SK-N-SH (cell line): ENCODE results near the gene TUT1. TPM values are rescaled to one million over a fixed set of nuclear protein-coding genes. Genes with fewer than 3 reads are reported as not detected.
A peak's percentile ranks its signal among the peaks of the same experiment; 100 is the strongest.

Experiments
- CTCF ChIA-PET: fragments of 300-600, 350-600 bp; formaldehyde crosslinking; extraction: SDS; loops from one replicate; lab custom pipeline; 2021; lab: Yijun Ruan, JAX
- POLR2A ChIA-PET: fragments of 350-600 bp; sonication (Branson Sonifier 250); formaldehyde crosslinking; extraction: SDS; loops from one replicate; lab custom pipeline; 2020; ENCODE audit warnings: antibody characterized with exemption, inconsistent platforms; lab: Yijun Ruan, JAX
- DNase-seq: peaks from one replicate; pipeline ENCODE4 v3.0.0; 2012
- H2AFZ ChIP-seq: fragments of 200-600 bp; sonication (generic); 2 replicates; pipeline ENCODE4 v1.8.1; 2016; ENCODE audit warnings: antibody characterized with exemption, mild to moderate bottlenecking, low read depth
- H3F3A ChIP-seq: fragments of 200-600 bp; sonication (generic); replicated peaks from 2 replicates; pipeline ENCODE3; 2016; ENCODE audit warnings: antibody characterized with exemption, mild to moderate bottlenecking; ENCODE audit not compliant: insufficient read depth
- H3K27ac ChIP-seq, 2 experiments: fragments of 200-500 bp in 1 of 2; fragments of 200-600 bp in 1 of 2; sonication (Bioruptor generic) in 1 of 2; sonication (generic), shearing (Covaris generic) in 1 of 2; 2 replicates each; pipeline versions ENCODE4 v1.5.1 to v1.6.1; 2014 to 2016; ENCODE audit warnings: low read depth in 2 of 2, inconsistent platforms in 1 of 2, low read length in 1 of 2, mild to moderate bottlenecking in 1 of 2, mixed read lengths in 1 of 2
- H3K27me3 ChIP-seq: fragments of 200-600 bp; sonication (generic), shearing (Covaris generic); 2 replicates; pipeline ENCODE4 v1.6.1; 2016; ENCODE audit warnings: mixed run types; ENCODE audit not compliant: insufficient read depth
- H3K36me3 ChIP-seq, 2 experiments: fragments of 200-500 bp in 1 of 2; fragments of 200-600 bp in 1 of 2; sonication (Bioruptor generic) in 1 of 2; sonication (generic) in 1 of 2; replicated peaks in 1 of 2; 2 replicates each; pipeline versions ENCODE3 to v1.5.1; 2014 to 2016; ENCODE audit warnings: low read length in 1 of 2, mild to moderate bottlenecking in 1 of 2; ENCODE audit not compliant: insufficient read depth in 2 of 2, control insufficient read depth in 1 of 2
- H3K4me1 ChIP-seq, 2 experiments: fragments of 200-500 bp in 1 of 2; fragments of 200-600 bp in 1 of 2; sonication (Bioruptor generic) in 1 of 2; sonication (generic), shearing (Covaris generic) in 1 of 2; 2 replicates each; pipeline versions ENCODE4 v1.5.1 to v1.6.1; 2014 to 2016; ENCODE audit warnings: low read depth in 1 of 2, low read length in 1 of 2, mixed run types in 1 of 2; ENCODE audit not compliant: insufficient read depth in 2 of 2, control insufficient read depth in 1 of 2
- H3K4me2 ChIP-seq: fragments of 200-600 bp; sonication (generic), shearing (Covaris generic); 2 replicates; pipeline ENCODE4 v1.6.1; 2017; ENCODE audit warnings: mixed run types
- H3K4me3 ChIP-seq, 2 experiments: fragments of 200-500 bp in 1 of 2; fragments of 200-600 bp in 1 of 2; sonication (Bioruptor generic) in 1 of 2; sonication (generic), shearing (Covaris generic) in 1 of 2; 2 replicates each; pipeline versions ENCODE4 v1.5.1 to v1.8.1; 2014 to 2016; ENCODE audit warnings: low read depth in 2 of 2, inconsistent platforms in 1 of 2, low read length in 1 of 2, mild to moderate bottlenecking in 1 of 2, mixed read lengths in 1 of 2, moderate library complexity in 1 of 2
- H3K79me2 ChIP-seq: fragments of 200-600 bp; sonication (generic); 2 replicates; pipeline ENCODE4 v1.8.1; 2017; ENCODE audit warnings: mild to moderate bottlenecking; ENCODE audit not compliant: insufficient read depth
- H3K9ac ChIP-seq: fragments of 200-600 bp; sonication (generic); 2 replicates; pipeline ENCODE4 v1.6.1; 2017; ENCODE audit warnings: mixed run types
- H3K9me2 ChIP-seq: fragments of 200-600 bp; sonication (generic); 2 replicates; pipeline ENCODE4 v1.6.1; 2017; ENCODE audit warnings: mixed run types
- H3K9me3 ChIP-seq: fragments of 200-600 bp; sonication (generic); 2 replicates; pipeline ENCODE4 v1.6.1; 2017; ENCODE audit warnings: mixed run types, mild to moderate bottlenecking, moderate library complexity
- H4K20me1 ChIP-seq: fragments of 200-600 bp; sonication (generic); 2 replicates; pipeline ENCODE4 v1.6.1; 2017; ENCODE audit warnings: mild to moderate bottlenecking, mixed run types; ENCODE audit not compliant: insufficient read depth
- CHD2 ChIP-seq: fragments of 150-350 bp; IDR thresholded peaks from 2 replicates; pipeline ENCODE4 v1.6.1; 2018; ENCODE audit warnings: low read length; ENCODE audit not compliant: partially characterized antibody
- EP300 ChIP-seq, 2 experiments: IDR thresholded peaks; 2 replicates each; pipeline versions ENCODE4 v1.4.0 to v1.6.1; 2012; ENCODE audit warnings: borderline replicate concordance in 1 of 2, low read depth in 1 of 2, low read length in 1 of 2
- EZH2phosphoT487 ChIP-seq: fragments of 200-600 bp; sonication (generic); IDR thresholded peaks from 2 replicates; pipeline ENCODE4 v1.6.1; 2017; ENCODE audit warnings: low read depth, mixed run types, mild to moderate bottlenecking, antibody characterized with exemption, moderate library complexity, borderline replicate concordance
- FOSL2 ChIP-seq: IDR thresholded peaks from 2 replicates; pipeline ENCODE4 v1.4.0; 2012; ENCODE audit warnings: low read depth, mild to moderate bottlenecking, moderate library complexity, borderline replicate concordance
- FOXJ3 ChIP-seq: sonication (generic); formaldehyde crosslinking; IDR thresholded peaks from 2 replicates; pipeline ENCODE4 v1.5.1; 2020; ENCODE audit warnings: mild to moderate bottlenecking, missing genetic modification reagents
- GABPA ChIP-seq: IDR thresholded peaks from 2 replicates; pipeline ENCODE4 v1.4.0; 2012; ENCODE audit warnings: low read depth, mild to moderate bottlenecking
- GATA2 ChIP-seq: sonication (generic); formaldehyde crosslinking; IDR thresholded peaks from 2 replicates; pipeline ENCODE4 v1.5.0; 2020; ENCODE audit warnings: mild to moderate bottlenecking, missing genetic modification reagents
- IRF3 ChIP-seq: fragments of 150-350 bp; IDR thresholded peaks from 2 replicates; pipeline ENCODE4 v1.6.1; 2016; ENCODE audit warnings: mild to moderate bottlenecking, low read depth, low read length
- JUND ChIP-seq: IDR thresholded peaks from 2 replicates; pipeline ENCODE4 v1.4.0; 2012
- MEF2A ChIP-seq: IDR thresholded peaks from 2 replicates; pipeline ENCODE4 v1.4.0; 2012; ENCODE audit warnings: low read depth, borderline replicate concordance
- MXI1 ChIP-seq: IDR thresholded peaks from 2 replicates; pipeline ENCODE4 v1.6.1; 2012; ENCODE audit warnings: mild to moderate bottlenecking, low read depth, low read length, improper control_type of control experiment
- NRF1 ChIP-seq: IDR thresholded peaks from 2 replicates; pipeline ENCODE4 v1.6.1; 2012; ENCODE audit warnings: low read depth, mild to moderate bottlenecking, low read length
- RAD21 ChIP-seq: IDR thresholded peaks from 2 replicates; pipeline ENCODE4 v1.6.1; 2012; ENCODE audit warnings: mild to moderate bottlenecking, low read length
- RFX5 ChIP-seq: IDR thresholded peaks from 2 replicates; pipeline ENCODE4 v1.6.1; 2012; ENCODE audit warnings: mild to moderate bottlenecking, improper control_type of control experiment, low read length
- RXRA ChIP-seq: IDR thresholded peaks from 2 replicates; pipeline ENCODE4 v1.4.0; 2012; ENCODE audit warnings: low read depth, mild to moderate bottlenecking, borderline replicate concordance
- SIN3A ChIP-seq: IDR thresholded peaks from 2 replicates; pipeline ENCODE4 v1.6.1; 2012; ENCODE audit warnings: low read depth, mild to moderate bottlenecking, low read length, moderate library complexity, borderline replicate concordance
- SMC3 ChIP-seq: IDR thresholded peaks from 2 replicates; pipeline ENCODE4 v1.6.1; 2012; ENCODE audit warnings: low read depth, low read length, improper control_type of control experiment
- TAF1 ChIP-seq: IDR thresholded peaks from 2 replicates; pipeline ENCODE4 v1.6.1; 2012; ENCODE audit warnings: low read depth, mild to moderate bottlenecking, low read length, moderate library complexity, borderline replicate concordance
- TCF12 ChIP-seq: IDR thresholded peaks from 2 replicates; pipeline ENCODE4 v1.4.0; 2012
- USF2 ChIP-seq: fragments of 150-350 bp; IDR thresholded peaks from 2 replicates; pipeline ENCODE4 v1.6.1; 2017; ENCODE audit warnings: antibody characterized with exemption, low read length, low read depth, borderline replicate concordance
- ZBTB33 ChIP-seq: IDR thresholded peaks from 2 replicates; pipeline ENCODE4 v1.4.0; 2012; ENCODE audit warnings: low read depth, borderline replicate concordance
- WGBS: methylation state at CpG from one replicate; pipeline ENCODE4 v1.1.6; 2017; ENCODE audit warnings: low lambda C conversion rate; 5-methylcytosine and 5-hydroxymethylcytosine counted together
- polyA plus RNA-seq, 3 experiments: library from polyadenylated mRNA; depleted of rRNA; stranded (reverse); fragments of >200 nt; gene quantifications; 2 replicates each; pipeline ENCODE4 v1.2.3, GENCODE V29; 2012
- TF ChIP-seq, protein P1 (sequence below): IDR thresholded peaks from 2 replicates; pipeline ENCODE4 v1.4.0; 2012; ENCODE audit warnings: low read depth

Gene TUT1
- polyA plus RNA-seq, 1 of the 3 experiments (the other 2 are of a cell fraction): 27.3 TPM

GRCh38 chr11:62553839-62554361 is 37.4 kb downstream of the TUT1 start (continued):
- TF ChIP-seq EP300 (IDR thresholded peaks at IDR 0.05; ENCODE audit: borderline replicate concordance in 1 of 2, low read depth in 1 of 2, low read length in 1 of 2) (no peak), USF2 (no peak), FOSL2 (peak; percentile 7), TCF12 (peak; percentile 51), FOXJ3 (CRISPR knock-in tag) (no peak), RXRA (0 out of 2 replicates have a peak, but pooled peaks have one; percentile 34), SMC3 (no peak), SIN3A (peak; percentile 37; the same call in 1 of the 2 replicates), NRF1 (no peak), RFX5 (no peak)

DNA sequence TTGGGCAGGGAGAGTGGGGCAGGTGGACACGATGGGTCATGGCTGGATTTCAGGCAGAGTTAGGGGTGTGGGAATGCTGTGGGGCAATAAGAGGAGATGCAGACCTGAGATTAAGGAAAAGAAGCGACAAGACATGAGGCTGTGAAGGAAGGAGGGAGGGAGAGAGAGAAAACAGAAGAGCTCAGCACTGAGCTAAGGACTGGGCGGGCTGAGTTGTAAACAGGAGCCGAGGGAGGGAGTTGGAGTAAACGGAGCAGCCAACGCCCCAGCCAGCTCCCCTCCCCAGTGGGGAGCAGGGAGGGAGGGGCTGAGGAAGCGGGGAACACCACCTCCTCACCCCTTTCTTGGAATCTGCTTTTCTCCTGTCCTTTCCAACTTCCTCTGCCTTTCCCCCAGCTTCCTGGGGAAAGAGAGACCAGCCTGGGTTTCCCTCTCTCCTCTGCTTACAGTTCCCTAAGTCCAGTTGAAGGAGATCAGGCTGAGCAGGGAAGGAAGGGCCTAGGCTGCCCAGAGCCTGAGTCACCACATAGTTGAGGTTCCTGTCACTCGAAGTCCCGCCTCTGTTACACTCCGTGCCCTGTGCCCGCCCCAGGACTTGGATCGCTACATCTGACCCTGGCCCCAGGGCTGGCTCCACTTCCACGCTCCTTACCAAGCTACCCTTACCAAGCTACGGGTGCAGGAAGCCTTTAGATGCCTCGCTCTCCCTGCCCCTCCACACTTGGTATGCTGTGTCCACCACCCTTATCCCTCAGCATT is 38.1 kb downstream of the TUT1 start:
- H3K27me3 ChIP-seq: no peaks in the 10 kb centered on the region
- H3K79me2 ChIP-seq: peaks cover 25% of the 10 kb centered on the region; the same call in 1 of the 2 replicates
- ChIA-PET CTCF (interaction anchor here (0.6 to 11.8 kb wide), 6 partner anchors 9 to 468 kb away, joined by 3 to 90 read pairs (median 8); no protein-coding TSS in a partner anchor), POLR2A (interaction anchor here (1.2 kb wide), 2 partner anchors 20 to 49 kb away, joined by 3 read pairs; no protein-coding TSS in a partner anchor)
- H3K4me1 ChIP-seq: peaks cover 38 to 57% of the 10 kb centered on the region in 2 experiments
- WGBS: 12% methylated on average over 13 of the region's 15 CpGs
- H4K20me1 ChIP-seq: no peaks in the 10 kb centered on the region
- no peak overlapping the region for H2AFZ ChIP-seq
- no peaks in the 10 kb centered on the region for H3K9me2 ChIP-seq
- peak overlapping the region; percentile 82 for H3K9ac ChIP-seq
- H3K36me3 ChIP-seq: peaks cover 3 to 8% of the 10 kb centered on the region in 2 experiments
- no peak for DNase-seq
- peak overlapping the region; percentile 85 for H3K4me2 ChIP-seq
- no peaks in the 10 kb centered on the region for H3K9me3 ChIP-seq
- peaks cover 71% of the 10 kb centered on the region for H3F3A ChIP-seq
- peak overlapping the region; percentile 67 to 97 for H3K27ac ChIP-seq
- H3K4me3 ChIP-seq: peak overlapping the region; percentile 12 to 56; a peak in 3 of 4 replicates
- TF ChIP-seq RAD21 (no peak), EP300 (IDR thresholded peaks at IDR 0.05; ENCODE audit: borderline replicate concordance in 1 of 2, low read depth in 1 of 2, low read length in 1 of 2) (peak in 1 of 2 experiments; percentile 91; a peak in 2 of 4 replicates), USF2 (no peak), GATA2 (CRISPR knock-in tag) (no peak), FOXJ3 (CRISPR knock-in tag) (no peak), RFX5 (0 out of 2 replicates have a peak, but pooled peaks have one; percentile 30), NRF1 (no peak), GABPA (no peak), JUND (peak; percentile 78), CHD2 (no peak), ZBTB33 (peak; percentile 89; the same call in 1 of the 2 replicates), TAF1 (no peak), EZH2phosphoT487 (no peak), IRF3 (no peak), MEF2A (no peak), RXRA (no peak; the same call in 1 of the 2 replicates), MXI1 (no peak), FOSL2 (peak; percentile 88)
- TF ChIP-seq, protein P1, sequence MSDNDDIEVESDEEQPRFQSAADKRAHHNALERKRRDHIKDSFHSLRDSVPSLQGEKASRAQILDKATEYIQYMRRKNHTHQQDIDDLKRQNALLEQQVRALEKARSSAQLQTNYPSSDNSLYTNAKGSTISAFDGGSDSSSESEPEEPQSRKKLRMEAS: peak; percentile 10
